NOMO-1 treated with DMSO at 0.1 percent for 48 hours (cell line): Measurements from ENCODE around the gene ICA1.

Experiments
- DNase-seq: peaks from one replicate; lab custom pipeline; 2025; ENCODE audit not compliant: unreplicated experiment; lab: John Stamatoyannopoulos, UW

Gene ICA1

GRCh38 chr7:8228766-8229674 is 32.9 kb downstream of the ICA1 start:
- no peak for DNase-seq

GRCh38 chr7:8228068-8228467 is 33.9 kb downstream of the ICA1 start:
- DNase-seq: no peak

GRCh38 chr7:8227261-8227660 is 34.7 kb downstream of the ICA1 start:
- DNase-seq: no peak

- DNase-seq: no peak
These were observed 35.5 kb downstream of the ICA1 start for GRCh38 chr7:8226501-8226900.

- no peak for DNase-seq
These were observed 40.4 kb downstream of the ICA1 start for GRCh38 chr7:8221567-8221966.

GRCh38 chr7:8221101-8221495 is 40.9 kb downstream of the ICA1 start:
- DNase-seq: no peak

GRCh38 chr7:8220376-8221100 is 41.4 kb downstream of the ICA1 start:
- no peak for DNase-seq

- DNase-seq: peak; percentile 58
These were observed 44.5 kb downstream of the ICA1 start for GRCh38 chr7:8217200-8218068.

GRCh38 chr7:8216334-8216690 is 45.7 kb downstream of the ICA1 start:
- no peak for DNase-seq

GRCh38 chr7:8215648-8216333 is 46.2 kb downstream of the ICA1 start:
- no peak for DNase-seq

GRCh38 chr7:8214244-8214824 is 47.6 kb downstream of the ICA1 start:
- DNase-seq: peak; percentile 85

- DNase-seq: no peak
These were observed 48.6 kb downstream of the ICA1 start for GRCh38 chr7:8213381-8213780.

- DNase-seq: no peak
These were observed 49.3 kb downstream of the ICA1 start for GRCh38 chr7:8212638-8213037.

GRCh38 chr7:8211725-8212096 is 50.3 kb downstream of the ICA1 start:
- DNase-seq: peak; percentile 71

- peak; percentile 15 for DNase-seq
These were observed 50.9 kb downstream of the ICA1 start for GRCh38 chr7:8210845-8211724.

GRCh38 chr7:8209353-8209752 is 52.6 kb downstream of the ICA1 start:
- DNase-seq: no peak

- DNase-seq: no peak
These were observed 53.2 kb downstream of the ICA1 start for GRCh38 chr7:8208816-8209215.

GRCh38 chr7:8206956-8207355 is 55.0 kb downstream of the ICA1 start:
- DNase-seq: no peak

- DNase-seq: no peak
These were observed 56.4 kb downstream of the ICA1 start for GRCh38 chr7:8205537-8205936.

- DNase-seq: no peak
These were observed 57.0 kb downstream of the ICA1 start for GRCh38 chr7:8205031-8205387.
